ENCODE results near the gene ACOXL.
"Not testable (repeated sequence)": the region's sequence is repeated elsewhere in the genome, so short reads cannot be mapped to it uniquely, and the experiment has no call there.

Gene ACOXL

GRCh38 chr2:111022633-111023032, 290.3 kb downstream of the ACOXL start:
- DNase-seq: peak; percentile 27

GRCh38 chr2:111024496-111024895, 292.1 kb downstream of the ACOXL start:
- DNase-seq: no peak

GRCh38 chr2:111025288-111025687, 292.9 kb downstream of the ACOXL start:
- no peak for DNase-seq

- DNase-seq: peak; percentile 38
Observed at GRCh38 chr2:111028720-111029119, 296.3 kb downstream of the ACOXL start.

GRCh38 chr2:111029181-111029927, 297.0 kb downstream of the ACOXL start:
- DNase-seq: no peak

- no peak for DNase-seq
Observed at GRCh38 chr2:111030260-111030891, 298.0 kb downstream of the ACOXL start.

GRCh38 chr2:111030945-111031344, 298.6 kb downstream of the ACOXL start:
- no peak for DNase-seq

GRCh38 chr2:111031546-111032478, 299.4 kb downstream of the ACOXL start:
- DNase-seq: peak; percentile 46

- DNase-seq: peak; percentile 90
Observed at GRCh38 chr2:111032721-111033429, 300.5 kb downstream of the ACOXL start.

- no peak for DNase-seq
Observed at GRCh38 chr2:111034146-111034545, 301.8 kb downstream of the ACOXL start.

- no peak for DNase-seq
Observed at GRCh38 chr2:111034606-111035005, 302.2 kb downstream of the ACOXL start.

- peak; percentile 31 for DNase-seq
Observed at GRCh38 chr2:111035830-111036441, 303.6 kb downstream of the ACOXL start.

GRCh38 chr2:111037128-111037527, 304.8 kb downstream of the ACOXL start:
- peak; percentile 46 for DNase-seq

- no peak for DNase-seq
Observed at GRCh38 chr2:111039628-111040383, 307.4 kb downstream of the ACOXL start.

- DNase-seq: no peak
Observed at GRCh38 chr2:111041398-111042202, 309.2 kb downstream of the ACOXL start.

- DNase-seq: no peak
Observed at GRCh38 chr2:111042261-111042660, 309.9 kb downstream of the ACOXL start.

- peak; percentile 70 for DNase-seq
Observed at GRCh38 chr2:111042772-111043771, 310.7 kb downstream of the ACOXL start.

GRCh38 chr2:111044066-111044465, 311.7 kb downstream of the ACOXL start:
- DNase-seq: no peak

GRCh38 chr2:111045236-111045635, 312.9 kb downstream of the ACOXL start:
- not testable (repeated sequence) for DNase-seq

All from suppressor macrophage treated with lipopolysaccharide for 4 hours (primary cell).